GM13977 (cell line): ENCODE data around the gene MBP.

Experiments used
- DNase-seq: peaks from one replicate; pipeline ENCODE4 v3.0.0; 2012; ENCODE audit warnings: low spot score
- in situ Hi-C: fragments of 300-500 bp; cut with MboI; formaldehyde crosslinking; loops from one replicate; pipeline ENCODE4 v1.12.0; 2022; ENCODE audit warnings: low sequenced_read_pairs, low pct_unique_long_range_greater_than_20kb, mixed read lengths, inconsistent platforms; ENCODE audit not compliant: unreplicated experiment
- TF ChIP-seq, protein P1 (sequence below): IDR thresholded peaks from 2 replicates; pipeline ENCODE4 v1.5.1; 2012; ENCODE audit warnings: mild to moderate bottlenecking, control low read depth; ENCODE audit not compliant: insufficient read depth; ENCODE audit errors: extremely low read depth, missing control alignments

MBP gene

DNA sequence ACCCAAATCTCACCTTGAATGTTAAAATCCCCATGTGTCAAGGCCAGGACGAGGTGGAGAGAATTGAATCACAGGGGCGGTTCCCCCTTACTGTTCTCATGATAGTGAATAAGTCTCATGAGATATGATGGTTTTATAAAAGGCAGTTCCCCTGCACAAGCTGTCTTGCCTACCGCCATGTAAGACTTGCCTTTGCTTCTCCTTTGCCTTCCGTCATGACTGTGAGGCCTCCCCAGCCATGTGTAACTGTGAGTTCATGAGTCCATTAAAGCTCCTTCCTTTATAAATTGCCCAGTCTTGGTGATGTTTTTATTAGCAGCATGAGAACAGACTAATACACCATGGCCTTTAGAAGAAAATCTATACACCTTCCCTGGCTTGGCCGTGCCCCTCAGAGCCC is 7.4 kb upstream of the MBP start:
- TF ChIP-seq, protein P1, sequence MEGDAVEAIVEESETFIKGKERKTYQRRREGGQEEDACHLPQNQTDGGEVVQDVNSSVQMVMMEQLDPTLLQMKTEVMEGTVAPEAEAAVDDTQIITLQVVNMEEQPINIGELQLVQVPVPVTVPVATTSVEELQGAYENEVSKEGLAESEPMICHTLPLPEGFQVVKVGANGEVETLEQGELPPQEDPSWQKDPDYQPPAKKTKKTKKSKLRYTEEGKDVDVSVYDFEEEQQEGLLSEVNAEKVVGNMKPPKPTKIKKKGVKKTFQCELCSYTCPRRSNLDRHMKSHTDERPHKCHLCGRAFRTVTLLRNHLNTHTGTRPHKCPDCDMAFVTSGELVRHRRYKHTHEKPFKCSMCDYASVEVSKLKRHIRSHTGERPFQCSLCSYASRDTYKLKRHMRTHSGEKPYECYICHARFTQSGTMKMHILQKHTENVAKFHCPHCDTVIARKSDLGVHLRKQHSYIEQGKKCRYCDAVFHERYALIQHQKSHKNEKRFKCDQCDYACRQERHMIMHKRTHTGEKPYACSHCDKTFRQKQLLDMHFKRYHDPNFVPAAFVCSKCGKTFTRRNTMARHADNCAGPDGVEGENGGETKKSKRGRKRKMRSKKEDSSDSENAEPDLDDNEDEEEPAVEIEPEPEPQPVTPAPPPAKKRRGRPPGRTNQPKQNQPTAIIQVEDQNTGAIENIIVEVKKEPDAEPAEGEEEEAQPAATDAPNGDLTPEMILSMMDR, result no peak
- in situ Hi-C loops, result no loop called here
- DNase-seq, result no peak

GRCh38 chr18:77139619-77140018 is 7.0 kb upstream of the MBP start:
- in situ Hi-C loops, result no loop called here
- TF ChIP-seq, protein P1, result no peak
- no peak for DNase-seq

DNA sequence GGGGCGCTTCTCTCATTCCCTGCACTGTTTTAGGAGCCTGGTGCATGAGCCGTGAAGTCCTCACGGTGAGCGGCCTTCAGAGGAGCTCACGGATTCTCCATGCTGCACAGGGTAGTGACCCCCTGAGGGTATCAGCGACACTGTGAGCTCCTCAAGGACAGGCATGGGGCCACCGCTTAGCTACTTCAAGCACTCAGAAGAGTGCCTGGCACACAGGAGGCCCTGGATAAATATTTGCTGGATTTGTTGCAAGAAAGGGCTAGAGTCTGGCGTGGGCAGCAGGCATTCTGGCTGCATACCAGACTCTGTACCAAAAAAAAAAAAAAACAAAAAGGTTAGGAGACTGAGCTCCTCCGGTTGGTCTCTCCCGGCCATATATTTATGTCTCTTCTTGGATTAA is 5.7 kb upstream of the MBP start:
- DNase-seq, result no peak
- in situ Hi-C loops, result no loop called here
- TF ChIP-seq, protein P1, result no peak

DNA sequence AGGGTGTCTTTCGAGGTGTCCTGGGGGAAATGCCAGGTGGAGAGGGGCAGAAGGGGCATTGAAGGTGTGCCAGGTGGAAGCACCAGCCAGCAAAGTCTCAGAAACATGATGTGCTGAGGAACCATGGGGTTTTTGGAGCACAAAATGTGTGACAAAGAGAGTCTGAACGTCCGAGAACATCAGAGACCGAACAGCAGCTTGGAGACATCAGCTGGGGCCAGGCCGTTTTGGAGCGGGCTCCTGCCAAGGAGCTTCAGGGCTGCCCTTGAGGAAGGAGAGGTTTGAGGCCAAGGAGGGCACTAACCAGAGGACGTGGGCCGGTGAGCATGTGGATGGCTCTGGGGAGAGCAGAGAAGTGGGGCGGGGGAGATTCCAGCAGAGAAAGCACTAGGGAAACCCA is 5.3 kb upstream of the MBP start:
- no peak for DNase-seq
- in situ Hi-C loops, result no loop called here
- TF ChIP-seq, protein P1, result no peak

- no peak for DNase-seq
- in situ Hi-C loops, result no loop called here
- TF ChIP-seq, protein P1, result no peak
These were observed 4.5 kb upstream of the MBP start for GRCh38 chr18:77136871-77137665.

DNA sequence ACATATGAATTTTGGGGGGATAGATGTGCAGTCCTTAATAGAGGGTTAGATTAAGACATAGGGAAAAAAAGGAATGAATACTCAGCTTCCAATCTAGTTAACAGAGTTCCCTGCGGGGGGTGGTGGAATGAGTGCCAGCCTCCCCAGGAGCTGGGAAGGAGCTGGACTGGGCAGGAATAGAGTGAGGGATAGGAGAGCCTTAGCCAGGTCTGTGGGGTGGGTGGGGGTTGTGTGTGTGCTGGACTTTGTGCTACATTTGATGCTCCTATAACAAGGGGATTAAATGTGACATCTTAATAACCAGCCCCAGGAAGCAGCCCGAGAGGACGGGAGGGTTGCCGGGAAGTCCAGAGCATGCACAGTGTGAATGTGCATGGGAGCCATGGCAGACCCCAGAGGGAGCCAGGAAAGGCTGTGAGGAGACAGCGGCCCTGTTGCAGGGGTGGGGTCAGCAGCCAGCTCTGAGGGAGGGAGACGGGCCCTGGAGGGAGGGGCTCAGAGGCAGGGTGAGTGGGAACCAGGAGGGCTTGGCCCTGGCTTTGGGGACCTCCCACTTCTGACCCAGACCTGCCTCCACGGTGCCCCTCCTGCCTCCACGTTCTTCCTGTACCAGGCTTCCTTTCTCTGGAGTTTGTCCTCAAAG is 3.6 kb upstream of the MBP start:
- TF ChIP-seq, protein P1, result no peak
- no peak for DNase-seq
- in situ Hi-C loops, result no loop called here
